Activated CD4-positive, alpha-beta T cell treated with anti-CD3 and anti-CD28 coated beads for 1 hour (primary cell): ENCODE data around the gene HIRIP3.
"Not testable (repeated sequence)": the region's sequence is repeated elsewhere in the genome, so short reads cannot be mapped to it uniquely, and the experiment has no call there.

Experiments used
- DNase-seq: peaks from one replicate; pipeline ENCODE4 v3.0.0-alpha.2; 2020

Gene HIRIP3

GRCh38 chr16:29995324-29995910 lies at the start of gene HIRIP3:
Gene HIRIP3 (minus strand): TSS chr16:29995617. CDS start chr16:29995605, 12 bp downstream.
- DNase-seq, result peak; percentile 73

GRCh38 chr16:30041841-30042240 lies 46.4 kb upstream of the HIRIP3 start:
- DNase-seq, result no peak

GRCh38 chr16:30040690-30041089 lies 45.3 kb upstream of the HIRIP3 start:
- not testable (repeated sequence) for DNase-seq

GRCh38 chr16:30040221-30040620 lies 44.8 kb upstream of the HIRIP3 start:
- no peak for DNase-seq

GRCh38 chr16:30033270-30033669 lies 37.9 kb upstream of the HIRIP3 start:
- DNase-seq, result no peak

- peak; percentile 36 for DNase-seq
Observed at GRCh38 chr16:30032083-30032819, 36.8 kb upstream of the HIRIP3 start.

GRCh38 chr16:30031477-30031918 lies 36.1 kb upstream of the HIRIP3 start:
- DNase-seq, result no peak

GRCh38 chr16:30030841-30031413 lies 35.5 kb upstream of the HIRIP3 start, which contains the start of gene TLCD3B:
Gene TLCD3B (minus strand): TSS chr16:30031271. CDS start chr16:30030527, 744 bp downstream.
- no peak for DNase-seq

GRCh38 chr16:30030011-30030685 lies 34.7 kb upstream of the HIRIP3 start:
- no peak for DNase-seq

- DNase-seq, result no peak
Observed at GRCh38 chr16:30028438-30029076, 33.1 kb upstream of the HIRIP3 start.

GRCh38 chr16:30027588-30028437 lies 32.4 kb upstream of the HIRIP3 start:
- DNase-seq, result no peak

- no peak for DNase-seq
Observed at GRCh38 chr16:30026449-30026848, 31.0 kb upstream of the HIRIP3 start.

- DNase-seq, result no peak
Observed at GRCh38 chr16:30025574-30025973, 30.2 kb upstream of the HIRIP3 start.

- DNase-seq, result no peak
Observed at GRCh38 chr16:30025156-30025555, 29.7 kb upstream of the HIRIP3 start.

GRCh38 chr16:30024451-30024850 lies 29.0 kb upstream of the HIRIP3 start:
- DNase-seq, result no peak

GRCh38 chr16:30023586-30023985 lies 28.2 kb upstream of the HIRIP3 start:
- no peak for DNase-seq

- no peak for DNase-seq
Observed at GRCh38 chr16:30022887-30023286, 27.5 kb upstream of the HIRIP3 start, which contains the start of gene C16orf92. Gene C16orf92 (plus strand): TSS chr16:30023198. CDS start chr16:30023341, 143 bp downstream.

GRCh38 chr16:30018731-30019158 lies 23.3 kb upstream of the HIRIP3 start:
- DNase-seq, result no peak

- not testable (repeated sequence) for DNase-seq
Observed at GRCh38 chr16:30017937-30018336, 22.5 kb upstream of the HIRIP3 start.

- no peak for DNase-seq
Observed at GRCh38 chr16:30017277-30017656, 21.9 kb upstream of the HIRIP3 start.

GRCh38 chr16:30016555-30017276 lies 21.3 kb upstream of the HIRIP3 start:
- DNase-seq, result no peak
